ENCODE data around the gene TSPAN1.
"Not testable (repeated sequence)": the region's sequence is repeated elsewhere in the genome, so short reads cannot be mapped to it uniquely, and the experiment has no call there.

Gene TSPAN1

DNA sequence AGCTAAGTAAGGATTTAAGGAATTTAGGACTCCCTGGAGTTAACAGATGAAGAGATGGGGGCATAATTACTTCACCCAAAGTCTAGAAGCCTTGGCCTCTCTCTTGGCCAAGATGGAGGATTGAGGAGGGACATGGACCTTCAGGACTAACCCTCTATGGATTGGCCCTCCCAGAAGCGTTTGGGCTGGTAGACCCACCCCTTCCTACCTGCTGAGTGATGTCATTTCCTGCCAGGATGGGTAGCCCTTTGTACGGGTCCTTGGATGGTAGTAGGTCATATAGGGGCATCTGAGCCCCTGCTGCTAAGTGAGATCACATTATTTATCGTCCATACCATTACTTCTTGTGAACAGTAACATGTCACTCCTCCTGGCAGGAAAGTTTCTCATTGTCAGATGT is 45.9 kb downstream of the TSPAN1 start:
- no peak for DNase-seq

DNA sequence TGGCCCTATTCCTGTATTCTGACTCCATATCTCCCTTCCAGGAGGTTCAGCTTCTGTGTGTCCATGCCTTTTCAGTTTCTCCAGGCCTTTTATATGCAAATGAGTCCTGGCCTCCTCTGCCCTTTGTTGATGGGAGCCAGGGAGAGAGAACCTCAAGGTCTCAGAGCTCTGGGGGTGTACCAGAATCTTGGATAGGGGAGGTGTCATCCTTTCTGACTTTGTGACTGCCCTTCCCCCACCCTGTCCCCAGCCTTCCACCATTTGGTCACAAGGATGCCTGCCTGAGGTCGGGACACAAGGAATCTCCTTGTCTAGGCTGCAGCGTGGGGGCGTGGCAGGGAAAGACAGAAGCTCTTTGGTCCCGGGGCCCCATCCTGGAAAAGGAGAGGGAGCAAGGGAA is 46.9 kb downstream of the TSPAN1 start:
- DNase-seq = no peak

DNA sequence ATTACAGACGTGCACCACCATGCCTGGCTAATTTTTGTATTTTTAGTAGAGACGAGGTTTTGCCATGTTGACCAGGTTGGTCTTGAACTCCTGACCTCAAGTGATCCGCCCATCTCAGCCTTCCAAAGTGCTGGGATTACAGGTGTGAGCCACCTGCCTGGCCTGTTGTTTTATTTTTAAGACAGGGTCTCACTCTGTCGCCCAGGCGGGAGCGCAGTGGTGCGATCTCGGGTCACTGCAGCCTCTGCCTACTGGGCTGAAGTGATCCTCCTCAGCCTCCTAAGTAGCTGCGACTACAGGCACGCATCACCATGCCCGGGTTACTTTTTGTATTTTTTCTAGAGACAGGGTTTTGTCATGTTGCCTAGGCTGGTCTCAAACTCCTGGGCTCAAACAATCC is 48.2 kb downstream of the TSPAN1 start:
- DNase-seq = not testable (repeated sequence)

DNA sequence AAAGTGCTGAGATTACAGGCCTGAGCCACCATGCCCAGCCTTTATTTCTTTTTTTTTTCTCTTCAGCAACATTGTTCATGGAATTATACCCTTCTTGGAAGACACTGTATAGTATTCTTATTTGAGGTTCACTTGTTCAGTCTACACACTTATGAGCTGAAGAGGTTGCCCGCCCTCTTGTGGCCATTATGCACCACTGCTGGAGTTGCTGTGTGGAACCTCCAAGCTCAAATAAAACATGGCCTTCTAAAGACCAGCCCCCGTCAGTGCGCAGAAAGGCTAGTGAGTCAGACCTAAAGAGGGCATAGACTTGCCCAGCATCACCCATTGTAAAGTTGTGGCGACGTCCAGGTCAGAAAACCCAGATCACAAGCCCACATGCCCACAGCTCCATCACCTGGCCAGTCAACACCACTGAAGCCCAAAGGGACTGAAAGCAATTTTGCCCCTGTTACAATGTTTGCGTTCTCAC is 48.6 kb downstream of the TSPAN1 start:
- peak; percentile 59 to 67 for DNase-seq

DNA sequence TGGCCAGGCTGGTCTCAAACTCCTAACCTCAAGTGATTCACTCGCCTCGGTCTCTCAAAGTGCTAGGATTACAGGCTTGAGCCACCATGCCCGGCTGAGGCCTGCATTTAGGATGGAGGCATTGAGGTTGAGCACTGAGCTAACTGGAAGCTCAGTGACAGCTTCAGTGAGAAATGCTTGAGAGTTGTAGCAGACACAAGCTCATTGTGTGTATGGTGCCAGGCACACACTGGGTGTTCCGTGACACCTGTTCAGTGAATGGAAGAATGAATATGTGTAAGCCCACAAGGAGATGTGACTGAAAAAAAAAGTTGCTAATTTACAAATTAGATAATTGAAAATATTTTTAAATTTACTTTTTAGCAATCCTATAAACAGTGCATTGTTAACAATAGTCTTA is 50.1 kb downstream of the TSPAN1 start:
- no peak for DNase-seq

DNA sequence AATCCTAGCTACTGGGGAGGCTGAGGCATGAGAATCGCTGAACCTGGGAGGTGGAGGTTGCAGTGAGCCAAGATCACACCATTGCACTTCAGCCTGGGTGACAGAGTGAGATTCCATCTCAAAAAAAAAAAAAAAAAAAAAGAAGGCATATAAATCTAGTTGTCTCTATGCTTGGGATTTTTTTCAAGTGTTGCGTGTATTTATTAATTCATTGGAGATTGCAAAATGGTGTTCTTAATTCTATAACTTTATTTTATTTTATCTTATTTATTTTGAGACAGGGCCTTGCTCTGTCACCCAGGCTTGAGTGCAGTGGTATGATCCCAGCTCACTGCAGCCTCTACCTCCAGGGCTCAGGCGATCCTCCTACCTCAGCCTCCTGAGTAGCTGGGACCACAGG is 56.3 kb downstream of the TSPAN1 start:
- DNase-seq = not testable (repeated sequence)
